NCI-H748 (cell line): ENCODE data around the gene TRAPPC2.
"Not testable (repeated sequence)": the region's sequence is repeated elsewhere in the genome, so short reads cannot be mapped to it uniquely, and the experiment has no call there.

Source experiments
- DNase-seq: peaks from one replicate; lab custom pipeline; 2025; ENCODE audit not compliant: unreplicated experiment; lab: John Stamatoyannopoulos, UW

The TRAPPC2 gene

DNA sequence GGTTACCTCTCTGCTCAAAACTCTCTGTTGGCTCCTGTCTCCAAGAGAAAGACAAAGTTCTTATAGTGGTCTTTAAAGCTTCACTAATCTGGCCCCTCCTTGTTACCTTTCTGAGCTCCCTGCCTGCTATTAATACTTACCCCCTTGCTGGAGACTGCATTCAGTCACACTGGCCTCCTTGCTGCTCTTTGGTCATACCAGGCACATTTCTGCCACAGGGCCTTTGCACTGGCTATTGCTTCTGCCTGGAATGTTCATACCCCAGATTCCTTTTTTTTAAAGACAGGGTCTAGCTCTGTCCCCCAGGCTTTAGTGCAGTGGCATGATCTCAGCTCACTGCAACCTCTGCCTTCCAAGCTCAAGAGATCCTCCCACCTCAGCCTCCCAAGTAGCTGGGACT lies 61.4 kb downstream of the TRAPPC2 start:
- no peak for DNase-seq

DNA sequence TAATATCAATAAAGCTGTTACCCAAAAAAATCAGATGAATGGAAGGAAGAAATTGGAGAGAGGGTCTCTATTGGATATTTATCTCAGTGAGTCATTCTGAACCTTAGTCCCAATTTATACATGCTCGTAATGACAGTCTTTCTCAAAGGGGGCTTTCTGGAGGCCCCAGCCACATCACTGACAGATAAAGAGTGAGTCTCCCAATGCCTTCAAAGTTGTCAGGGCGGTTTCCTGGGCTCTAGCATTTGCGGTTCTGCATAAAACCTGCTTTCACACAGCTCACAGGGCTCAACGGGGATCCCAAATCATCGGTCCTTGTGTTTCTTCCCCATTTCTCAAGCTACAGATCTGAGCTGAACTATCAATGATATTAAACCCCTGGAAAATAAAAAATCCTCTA lies 64.2 kb downstream of the TRAPPC2 start:
- DNase-seq: no peak

DNA sequence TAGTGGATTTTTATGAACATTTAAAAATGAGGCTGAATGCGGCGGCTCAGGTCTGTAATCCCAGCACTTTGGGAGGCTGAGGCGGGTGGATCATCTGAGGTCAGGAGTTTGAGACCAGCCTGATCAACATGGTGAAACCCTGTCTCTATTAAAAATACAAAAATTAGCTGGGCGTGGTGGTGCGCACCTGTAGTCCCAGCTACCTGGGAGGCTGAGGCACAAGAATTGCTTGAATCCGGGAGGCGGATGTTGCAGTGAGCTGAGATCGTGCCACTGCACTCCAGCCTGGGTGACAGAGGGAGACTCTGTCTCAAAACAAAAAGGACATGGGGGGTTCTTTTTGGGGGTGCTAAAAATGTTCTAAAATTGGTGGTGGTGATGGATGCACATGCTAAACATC lies 64.7 kb downstream of the TRAPPC2 start:
- not testable (repeated sequence) for DNase-seq

DNA sequence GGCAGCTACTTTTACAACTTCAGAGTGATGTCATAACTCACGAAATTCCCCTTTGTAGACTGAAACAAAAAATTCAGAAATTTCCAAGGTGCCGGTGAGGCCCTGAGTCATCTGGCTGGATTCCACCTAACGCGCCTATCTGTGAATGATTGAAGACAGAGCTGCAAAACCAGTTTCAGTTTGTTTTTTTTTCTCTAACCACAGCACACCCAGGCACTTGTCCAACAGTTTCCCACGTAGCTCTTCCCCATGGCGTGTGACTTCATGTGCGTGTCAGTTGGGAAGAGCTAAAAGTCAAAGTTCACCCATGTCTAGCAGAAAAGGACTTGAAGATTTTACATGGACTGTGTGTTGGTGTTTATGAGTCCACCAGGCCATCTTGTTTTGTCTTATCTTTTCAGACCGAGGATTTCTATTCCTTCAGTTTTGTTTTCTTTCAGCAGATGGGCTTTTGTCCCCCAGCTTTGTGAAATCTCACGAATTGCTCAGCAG lies 65.1 kb downstream of the TRAPPC2 start:
- DNase-seq: peak; percentile 25

DNA sequence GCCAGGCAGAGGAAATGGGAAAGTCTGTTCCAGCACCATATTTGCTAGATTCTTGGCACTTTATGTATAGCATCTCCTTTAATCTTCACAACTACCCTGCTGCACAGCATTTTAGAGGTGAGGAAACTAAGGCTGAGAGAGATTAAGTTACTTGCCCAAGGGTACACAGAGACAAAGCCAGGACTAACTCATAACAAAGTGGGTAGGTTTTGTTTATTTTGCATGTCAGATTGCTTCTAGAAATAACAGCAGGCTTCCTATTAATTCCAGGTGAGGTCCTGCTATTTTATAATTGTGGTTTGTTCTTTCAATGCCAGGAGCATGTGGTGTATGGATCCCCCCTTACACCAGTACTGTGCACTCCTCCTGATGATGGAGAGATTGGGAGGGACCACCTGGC lies 66.5 kb downstream of the TRAPPC2 start:
- DNase-seq: peak; percentile 8

DNA sequence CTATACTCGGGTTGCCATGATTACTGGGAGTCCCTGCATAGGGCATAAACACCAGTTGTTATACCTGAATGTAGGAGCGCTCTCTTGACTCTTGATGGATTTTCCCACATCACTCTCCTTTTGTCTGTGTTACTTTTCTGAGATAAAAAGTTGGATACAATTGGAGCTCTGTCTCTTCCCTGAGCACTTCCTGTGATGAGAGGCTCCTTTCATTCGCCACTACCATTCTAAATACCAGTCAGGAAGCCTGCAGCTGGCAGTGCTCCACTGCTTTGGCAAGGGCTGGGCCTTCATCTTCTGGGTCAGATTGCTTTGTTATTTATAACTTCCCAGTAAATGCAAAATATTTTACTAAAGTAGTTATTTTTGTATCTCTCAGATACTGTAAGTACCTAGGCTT lies 67.6 kb downstream of the TRAPPC2 start:
- no peak for DNase-seq

DNA sequence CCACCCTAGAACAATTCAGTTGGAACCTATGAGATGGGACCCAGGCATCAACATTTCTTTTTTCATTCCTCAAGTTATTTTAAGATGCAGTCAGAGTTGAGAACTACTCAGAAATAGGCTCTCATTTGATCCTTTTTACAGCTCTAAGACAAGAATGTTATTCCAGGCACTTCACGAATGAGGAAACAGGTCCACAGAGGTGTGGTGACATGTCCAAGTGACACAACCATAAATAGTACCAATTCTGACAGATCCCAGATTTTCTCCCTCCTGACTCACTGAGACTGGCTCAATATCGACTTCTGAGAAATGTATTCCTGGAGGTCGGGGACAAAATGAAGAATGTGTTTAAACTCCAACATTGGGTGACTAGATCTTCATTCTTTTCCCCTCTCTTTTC lies 70.4 kb downstream of the TRAPPC2 start:
- DNase-seq: no peak

DNA sequence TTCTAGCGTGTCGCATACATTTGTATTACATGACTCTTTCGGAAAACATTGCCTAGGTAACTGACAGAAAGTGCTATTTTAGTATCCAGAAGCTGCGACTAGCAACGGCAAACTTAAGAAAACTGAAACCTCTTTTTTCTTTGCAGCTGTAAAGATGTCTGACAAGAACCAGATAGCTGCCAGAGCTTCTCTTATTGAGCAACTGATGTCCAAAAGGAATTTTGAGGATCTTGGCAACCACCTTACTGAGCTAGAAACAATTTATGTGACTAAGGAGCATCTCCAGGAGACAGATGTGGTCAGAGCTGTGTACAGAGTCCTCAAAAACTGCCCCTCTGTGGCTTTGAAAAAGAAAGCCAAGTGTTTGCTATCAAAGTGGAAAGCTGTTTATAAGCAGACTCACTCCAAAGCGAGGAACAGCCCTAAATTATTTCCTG lies 72.0 kb downstream of the TRAPPC2 start:
- no peak for DNase-seq
